ENCODE results near the gene FNIP2.
A peak's percentile ranks its signal among the peaks of the same experiment; 100 is the strongest.
"Not testable (repeated sequence)": the region's sequence is repeated elsewhere in the genome, so short reads cannot be mapped to it uniquely, and the experiment has no call there.

Gene FNIP2

GRCh38 chr4:158929939-158930638 is 161.3 kb downstream of the FNIP2 start:
- DNase-seq, result no peak

DNA sequence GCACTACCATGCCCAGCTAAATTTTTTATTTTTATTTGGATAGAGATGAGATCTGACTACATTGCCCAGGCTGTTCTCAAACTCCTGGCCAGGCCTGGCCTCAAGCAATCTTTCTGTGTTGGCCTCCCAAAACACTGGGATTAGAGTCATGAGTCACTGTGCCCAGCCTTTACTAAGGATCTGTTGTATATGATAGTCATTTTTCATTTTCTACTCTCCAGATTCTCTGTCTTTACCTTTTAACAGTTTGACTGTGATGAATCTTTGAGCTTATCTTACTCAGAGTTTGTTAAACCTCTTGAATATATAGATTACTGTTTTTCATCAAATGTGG is 161.8 kb downstream of the FNIP2 start:
- no peak for DNase-seq

DNA sequence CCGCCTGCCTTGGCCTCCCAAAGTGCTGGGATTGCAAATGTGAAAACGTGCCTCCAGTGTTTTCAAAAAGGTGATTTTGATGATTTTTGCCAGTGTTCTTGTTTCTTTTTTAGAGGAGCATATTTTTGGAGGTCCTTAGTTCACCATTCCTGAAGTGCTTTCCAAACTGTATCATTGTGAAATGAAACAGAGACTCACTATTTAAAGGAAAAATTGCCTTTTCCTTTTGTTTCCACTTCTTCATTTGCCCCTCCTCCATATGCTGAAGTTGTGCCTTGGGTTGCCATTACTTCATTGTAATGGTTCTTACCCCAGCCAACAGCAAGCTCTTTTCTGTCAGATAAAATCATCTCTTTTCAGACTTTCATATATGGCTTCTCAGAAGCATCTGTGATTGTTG is 164.4 kb downstream of the FNIP2 start:
- DNase-seq, result no peak

DNA sequence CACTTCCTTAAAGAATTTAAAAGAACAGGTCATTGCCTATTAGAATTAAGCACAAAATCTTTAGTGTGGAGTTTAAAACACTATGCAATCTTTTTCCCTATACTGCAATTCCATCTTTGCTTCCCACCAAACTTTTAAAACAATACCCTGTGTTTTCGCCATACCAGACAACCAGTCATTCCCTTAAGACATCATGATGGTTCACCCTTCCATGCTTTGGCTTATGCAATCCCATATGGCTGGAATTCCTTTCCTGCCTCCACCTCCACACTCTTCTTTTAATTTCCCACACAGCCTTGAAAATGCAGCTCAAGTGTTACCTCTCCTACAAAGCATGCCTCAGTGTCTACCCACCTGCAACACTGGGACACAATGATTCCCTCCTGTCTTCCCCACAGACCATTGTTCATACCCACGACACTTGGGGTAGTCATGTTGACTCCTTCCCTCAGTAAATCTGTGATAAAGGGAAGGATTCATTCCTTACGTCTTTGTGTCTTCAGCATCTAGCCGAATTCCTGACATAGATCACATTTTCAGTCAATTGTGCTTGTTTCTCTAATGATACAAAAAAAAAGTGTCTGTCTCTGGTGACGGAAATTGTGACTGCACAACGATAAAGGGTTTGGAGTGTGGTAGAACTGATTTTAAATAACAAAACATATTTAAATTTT is 166.3 kb downstream of the FNIP2 start:
- no peak for DNase-seq

- DNase-seq, result no peak
Measured at GRCh38 chr4:158936238-158936637, 167.4 kb downstream of the FNIP2 start.

DNA sequence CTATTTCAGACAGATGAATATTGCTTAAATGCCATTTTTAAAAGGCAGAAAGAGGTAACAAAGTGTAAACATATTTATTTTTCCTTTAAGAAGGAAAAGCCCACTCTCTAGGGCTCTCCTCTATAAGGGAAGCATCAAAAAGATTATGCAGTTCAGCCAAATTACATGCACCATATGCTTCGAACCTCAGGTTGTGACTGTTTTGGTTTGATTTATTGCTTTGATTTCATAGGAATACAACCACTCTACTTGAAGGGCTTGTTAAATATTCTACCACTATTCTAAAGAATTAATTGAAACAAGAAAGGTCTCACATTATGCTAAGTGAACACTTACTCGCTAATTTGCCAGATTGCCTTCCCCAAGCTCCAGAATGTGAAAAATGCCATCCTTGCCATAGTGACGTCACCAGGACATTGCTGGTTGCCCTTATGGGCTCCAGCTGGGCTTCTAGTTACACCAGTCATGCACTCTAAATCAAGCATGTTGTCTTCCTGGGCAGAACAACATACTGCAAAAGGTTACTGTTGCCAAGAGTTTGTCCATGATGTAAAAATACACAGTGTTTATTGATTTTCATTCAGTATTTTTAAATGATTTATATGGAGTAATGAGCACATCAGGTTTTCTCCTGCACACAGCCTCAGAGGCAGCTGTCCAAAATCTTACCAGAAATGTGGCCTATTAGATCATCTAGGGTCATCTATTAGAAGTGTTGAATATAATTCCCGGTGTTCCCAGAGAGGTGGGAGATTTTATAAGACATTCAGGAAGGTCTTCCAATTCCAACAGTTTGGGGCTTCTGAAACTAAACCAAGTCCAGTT is 169.6 kb downstream of the FNIP2 start:
- peak; percentile 1 for DNase-seq

GRCh38 chr4:158940271-158940670 is 171.4 kb downstream of the FNIP2 start:
- DNase-seq, result no peak

GRCh38 chr4:158941321-158941720 is 172.5 kb downstream of the FNIP2 start:
- no peak for DNase-seq

GRCh38 chr4:158941895-158942294 is 173.1 kb downstream of the FNIP2 start:
- no peak for DNase-seq

GRCh38 chr4:158945529-158946108 is 176.8 kb downstream of the FNIP2 start:
- DNase-seq, result no peak

DNA sequence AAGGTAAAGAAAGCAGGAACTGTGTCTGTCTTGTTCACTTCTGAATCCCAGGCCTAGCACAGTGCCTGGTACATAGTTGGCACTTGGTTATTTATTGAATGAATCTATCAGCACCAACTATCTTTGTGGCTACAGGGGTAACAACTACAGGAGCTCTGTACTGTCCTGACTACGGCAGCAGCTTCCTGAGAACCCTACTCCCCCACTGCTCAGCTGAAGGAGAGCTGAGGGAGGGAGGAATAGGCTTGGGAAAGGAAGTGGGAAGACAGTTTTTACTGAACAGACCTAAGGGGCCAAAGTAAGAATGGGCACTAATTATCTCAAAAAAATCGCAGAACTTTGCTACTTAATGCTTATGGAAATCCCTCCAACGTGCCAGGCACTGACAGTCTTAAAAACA is 178.0 kb downstream of the FNIP2 start:
- no peak for DNase-seq

DNA sequence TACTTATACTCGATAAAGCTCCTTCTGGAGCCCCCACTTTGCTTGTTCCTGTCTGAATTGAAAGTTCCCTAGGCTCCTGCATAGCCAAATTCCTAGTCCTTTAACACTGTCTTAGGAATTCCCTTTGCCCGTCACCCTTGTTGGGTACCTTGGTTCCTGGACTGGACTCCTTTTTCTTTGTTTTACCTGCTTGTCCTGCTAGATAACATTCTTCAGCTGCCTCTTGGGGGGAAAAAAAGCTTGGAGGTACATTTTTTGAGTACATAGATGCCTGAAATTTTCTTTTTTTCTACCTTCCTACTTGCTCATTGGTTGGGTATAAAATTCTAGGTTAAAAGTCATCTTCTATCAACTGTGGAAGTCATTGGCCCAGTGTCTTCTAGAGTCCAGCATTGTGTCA is 179.2 kb downstream of the FNIP2 start:
- no peak for DNase-seq

- DNase-seq, result no peak
Measured at GRCh38 chr4:158949099-158949498, 180.3 kb downstream of the FNIP2 start.

- not testable (repeated sequence) for DNase-seq
Measured at GRCh38 chr4:158952221-158952774, 183.5 kb downstream of the FNIP2 start.

GRCh38 chr4:158956345-158956744 is 187.5 kb downstream of the FNIP2 start:
- not testable (repeated sequence) for DNase-seq

- not testable (repeated sequence) for DNase-seq
Measured at GRCh38 chr4:158956918-158957317, 188.1 kb downstream of the FNIP2 start.
